Myocyte (in vitro differentiated cells): ENCODE results near the gene TMEM45A. TPM values are rescaled to one million over a fixed set of nuclear protein-coding genes. Genes with fewer than 3 reads are reported as not detected.
"Not testable (repeated sequence)": the region's sequence is repeated elsewhere in the genome, so short reads cannot be mapped to it uniquely, and the experiment has no call there.

ENCODE experiments used
- DNase-seq: peaks from one replicate; pipeline ENCODE4 v3.0.0-alpha.2; 2012; ENCODE audit warnings: low read depth
- total RNA-seq: library from RNA; depleted of rRNA; stranded (reverse); fragments of >200 nt; gene quantifications from 2 replicates; pipeline ENCODE4 v1.2.3, GENCODE V29; 2014

Gene TMEM45A
- total RNA-seq, 1 donor from 2014 or later, result 17.6 TPM

- no peak for DNase-seq
Measured at GRCh38 chr3:100532411-100532810, 40.0 kb downstream of the TMEM45A start.

GRCh38 chr3:100533176-100533575 lies 40.8 kb downstream of the TMEM45A start:
- no peak for DNase-seq

GRCh38 chr3:100535610-100535943 lies 43.2 kb downstream of the TMEM45A start:
- DNase-seq, result no peak

- no peak for DNase-seq
Measured at GRCh38 chr3:100536093-100536492, 43.7 kb downstream of the TMEM45A start.

GRCh38 chr3:100537646-100538338 lies 45.4 kb downstream of the TMEM45A start:
- DNase-seq, result no peak

GRCh38 chr3:100538339-100538706 lies 45.9 kb downstream of the TMEM45A start:
- no peak for DNase-seq

- DNase-seq, result peak; percentile 12
Measured at GRCh38 chr3:100540791-100541334, 48.4 kb downstream of the TMEM45A start.

- not testable (repeated sequence) for DNase-seq
Measured at GRCh38 chr3:100541428-100541827, 49.0 kb downstream of the TMEM45A start.

- no peak for DNase-seq
Measured at GRCh38 chr3:100545371-100545770, 53.0 kb downstream of the TMEM45A start.

- no peak for DNase-seq
Measured at GRCh38 chr3:100546020-100546744, 53.8 kb downstream of the TMEM45A start.

GRCh38 chr3:100548053-100548452 lies 55.6 kb downstream of the TMEM45A start:
- DNase-seq, result peak; percentile 79

GRCh38 chr3:100553618-100554372 lies 61.4 kb downstream of the TMEM45A start:
- no peak for DNase-seq

- DNase-seq, result no peak
Measured at GRCh38 chr3:100554373-100554676, 61.9 kb downstream of the TMEM45A start.

- DNase-seq, result peak; percentile 34
Measured at GRCh38 chr3:100556673-100557310, 64.4 kb downstream of the TMEM45A start.

- DNase-seq, result no peak
Measured at GRCh38 chr3:100558233-100558632, 65.8 kb downstream of the TMEM45A start.

- peak; percentile 10 for DNase-seq
Measured at GRCh38 chr3:100560426-100560825, 68.0 kb downstream of the TMEM45A start.

GRCh38 chr3:100561459-100562158 lies 69.2 kb downstream of the TMEM45A start:
- peak; percentile 6 for DNase-seq

GRCh38 chr3:100562224-100562857 lies 69.9 kb downstream of the TMEM45A start:
- no peak for DNase-seq

- no peak for DNase-seq
Measured at GRCh38 chr3:100563228-100563627, 70.8 kb downstream of the TMEM45A start.

- DNase-seq, result peak; percentile 24
Measured at GRCh38 chr3:100563652-100564211, 71.3 kb downstream of the TMEM45A start.
